NCI-H1930 (cell line): ENCODE measurements around the gene BRD3OS.
"Not testable (repeated sequence)": the region's sequence is repeated elsewhere in the genome, so short reads cannot be mapped to it uniquely, and the experiment has no call there.

Source experiments
- DNase-seq, 2 experiments: peaks; one replicate each; lab custom pipeline; 2025; lab: John Stamatoyannopoulos, UW

Gene BRD3OS

GRCh38 chr9:134063571-134064450, 38.5 kb downstream of the BRD3OS start:
- DNase-seq = no peak

- DNase-seq = no peak
These were observed 39.4 kb downstream of the BRD3OS start for GRCh38 chr9:134064711-134065110.

- no peak for DNase-seq
These were observed 40.5 kb downstream of the BRD3OS start for GRCh38 chr9:134065612-134066419.

GRCh38 chr9:134066526-134066912, 41.2 kb downstream of the BRD3OS start:
- DNase-seq = no peak

GRCh38 chr9:134066913-134067851, 41.9 kb downstream of the BRD3OS start:
- DNase-seq = no peak

GRCh38 chr9:134067904-134068743, 42.8 kb downstream of the BRD3OS start, which contains the start of gene BRD3:
TSS of gene BRD3 (minus strand) at chr9:134068026. CDS start at chr9:134053477, 14,549 bp downstream.
- peak; percentile 79 to 90 for DNase-seq

- DNase-seq = no peak
These were observed 43.6 kb downstream of the BRD3OS start for GRCh38 chr9:134068744-134069479.

GRCh38 chr9:134069480-134070399, 44.5 kb downstream of the BRD3OS start:
- no peak for DNase-seq

GRCh38 chr9:134071149-134071548, 45.9 kb downstream of the BRD3OS start:
- no peak for DNase-seq

- DNase-seq = not testable (repeated sequence)
These were observed 47.4 kb downstream of the BRD3OS start for GRCh38 chr9:134072683-134073082.

- no peak for DNase-seq
These were observed 48.2 kb downstream of the BRD3OS start for GRCh38 chr9:134073500-134073899.

- DNase-seq = not testable (repeated sequence)
These were observed 50.4 kb downstream of the BRD3OS start for GRCh38 chr9:134075689-134076088.

GRCh38 chr9:134076644-134077043, 51.4 kb downstream of the BRD3OS start:
- DNase-seq = no peak
